GM23248 (cell line): ENCODE measurements around the gene LRP1.

ENCODE experiments used
- EZH2 ChIP-seq: fragments of 200-600 bp; sonication (generic); IDR thresholded peaks from 2 replicates; pipeline ENCODE4 v1.6.1; 2018; ENCODE audit warnings: antibody characterized with exemption, mild to moderate bottlenecking; ENCODE audit not compliant: insufficient read depth, poor library complexity, severe bottlenecking
- EZH2phosphoT487 ChIP-seq: fragments of 200-600 bp; sonication (generic); IDR thresholded peaks from 2 replicates; pipeline ENCODE4 v1.6.1; 2018; ENCODE audit warnings: antibody characterized with exemption, moderate library complexity, mild to moderate bottlenecking, low read depth; ENCODE audit not compliant: insufficient read depth

DNA sequence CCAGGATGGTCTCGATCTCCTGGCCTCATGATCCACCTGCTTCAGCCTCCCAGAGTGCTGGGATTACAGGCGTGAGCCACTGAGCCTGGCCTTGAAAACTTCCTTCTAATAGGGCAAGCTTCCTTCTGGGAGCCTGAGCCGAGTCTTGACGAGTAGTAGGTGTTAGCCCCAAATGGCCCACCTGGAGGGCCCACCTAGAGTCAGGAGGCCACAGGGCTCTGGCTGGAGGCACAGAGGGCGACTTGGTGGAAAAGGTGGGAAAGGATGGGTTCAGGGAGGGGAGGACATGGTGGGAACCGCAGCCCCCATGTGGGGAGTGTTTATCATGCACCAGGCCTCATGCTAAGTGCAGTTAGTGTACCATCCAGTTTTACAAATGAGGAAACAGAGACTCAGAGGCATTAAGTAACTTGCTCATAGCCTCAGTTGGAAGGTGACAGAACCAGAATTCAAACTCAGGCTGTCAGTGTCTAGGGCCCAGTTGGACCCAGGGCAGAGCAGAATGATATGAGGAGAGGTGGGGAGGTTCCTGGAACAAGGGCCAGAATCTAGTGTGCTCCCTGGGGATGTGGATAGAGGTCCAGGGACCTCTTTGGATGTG lies 22.2 kb downstream of the LRP1 start:
- TF ChIP-seq EZH2 = no peak
- no peak for TF ChIP-seq EZH2phosphoT487
